Activated CD4-positive, alpha-beta T cell treated with anti-CD3 and anti-CD28 coated beads, Interleukin-2, amount 10 ng/mL, durations not matched to agents 7 days and 5 days (primary cell): ENCODE results near the gene ZNF445. TPM values are rescaled to one million over a fixed set of nuclear protein-coding genes. Genes with fewer than 3 reads are reported as not detected.

ENCODE experiments used
- CTCF ChIA-PET: fragments of 350-600 bp; sonication (Branson Sonifier 250); formaldehyde crosslinking; loops from one replicate; lab custom pipeline; 2021; ENCODE audit warnings: antibody characterized with exemption; lab: Charles Lee
- POLR2A ChIA-PET: fragments of 350-600 bp; sonication (Branson Sonifier 250); formaldehyde crosslinking; loops from one replicate; lab custom pipeline; 2021; ENCODE audit warnings: antibody characterized with exemption; lab: Charles Lee
- DNase-seq: peaks from one replicate; pipeline ENCODE4 v3.0.0-alpha.2; 2020
- H3K27ac Mint-ChIP-seq: one replicate; pipeline ENCODE4 v1.8.0; 2021; ENCODE audit warnings: mild to moderate bottlenecking, moderate library complexity, mixed read lengths
- H3K27me3 Mint-ChIP-seq: one replicate; pipeline ENCODE4 v1.8.0; 2021; ENCODE audit warnings: mixed read lengths
- H3K36me3 Mint-ChIP-seq: one replicate; pipeline ENCODE4 v1.8.0; 2021; ENCODE audit warnings: low read depth, mixed read lengths
- H3K4me1 Mint-ChIP-seq: one replicate; pipeline ENCODE4 v1.8.0; 2021; ENCODE audit warnings: mixed read lengths
- H3K4me3 Mint-ChIP-seq: one replicate; pipeline ENCODE4 v1.8.0; 2021; ENCODE audit warnings: mild to moderate bottlenecking, moderate library complexity, mixed read lengths
- H3K9me3 Mint-ChIP-seq: one replicate; pipeline ENCODE4 v1.8.0; 2021; ENCODE audit warnings: mixed read lengths
- total RNA-seq, 2 experiments: library from RNA; stranded (reverse); gene quantifications; one replicate each; pipeline ENCODE4 v1.2.3, GENCODE V29; 2021

The ZNF445 gene
- 10 to 100 TPM; 22.4 to 24.9 TPM for total RNA-seq

DNA sequence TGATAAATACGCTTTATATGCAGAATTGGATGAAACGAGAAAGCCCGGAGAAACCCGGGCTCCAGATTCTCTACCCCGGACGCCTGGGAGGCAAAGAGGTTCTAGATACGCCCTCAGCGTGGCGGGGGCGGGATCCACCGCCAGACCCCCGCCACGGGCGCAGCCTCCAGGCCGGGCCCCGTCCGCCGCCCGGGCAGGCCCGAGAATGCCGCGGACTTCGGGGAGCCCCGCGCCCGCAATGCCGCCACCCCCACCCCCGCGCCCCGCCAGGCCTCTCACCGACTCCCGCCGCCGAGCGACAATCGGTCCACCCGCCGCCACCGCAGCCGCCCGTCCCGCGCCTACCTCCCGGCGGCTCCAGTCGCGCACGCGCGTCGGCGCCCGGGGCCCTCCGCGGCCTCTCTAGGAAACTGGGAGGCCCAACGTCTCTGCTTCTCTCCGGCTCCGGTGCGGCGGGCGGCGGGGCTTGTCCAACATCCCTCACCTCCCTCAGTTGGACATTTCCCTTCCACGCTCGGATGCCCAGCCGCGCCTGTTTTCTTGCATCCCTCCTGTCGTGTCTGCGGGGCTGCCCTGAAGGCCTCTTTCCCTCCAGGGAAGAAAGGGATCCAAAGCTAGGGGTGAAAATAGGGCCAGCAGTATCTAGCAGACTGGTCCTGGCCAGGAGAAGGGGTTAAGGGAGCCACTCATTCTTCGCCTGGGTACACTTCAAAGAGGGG is at the start of gene ZNF445:
Gene ZNF445 (minus strand): TSS at position 359 of the 719 bp plus-strand sequence. CDS start 22,121 bp downstream, outside the sequence.
- no peaks in the 10 kb centered on the region for H3K9me3 Mint-ChIP-seq
- peak within 1 kb of the TSS; percentile 95 for H3K27ac Mint-ChIP-seq
- CTCF ChIA-PET, result interaction anchor here (0.9 to 1.6 kb wide), 2 partner anchors 9 to 11 kb away, joined by 3 to 4 read pairs; no protein-coding TSS in a partner anchor
- POLR2A ChIA-PET, result no interaction called here
- peak within 1 kb of the TSS; percentile 93 for H3K4me3 Mint-ChIP-seq
- H3K4me1 Mint-ChIP-seq, result peaks cover 28% of the 10 kb centered on the region
- peaks cover 5% of the 10 kb centered on the region for H3K36me3 Mint-ChIP-seq
- DNase-seq, result peak; percentile 78
- H3K27me3 Mint-ChIP-seq, result no peaks in the 10 kb centered on the region

- no peaks in the 10 kb centered on the region for H3K9me3 Mint-ChIP-seq
Measured at GRCh38 chr3:44525060-44525459, 47.6 kb upstream of the ZNF445 start.

GRCh38 chr3:44522494-44522933 is 45.0 kb upstream of the ZNF445 start:
- Mint-ChIP-seq H3K9me3 (no peaks in the 10 kb centered on the region), H3K4me3 (no peak overlapping the region), H3K4me1 (peaks cover 7% of the 10 kb centered on the region), H3K27me3 (peaks cover 27% of the 10 kb centered on the region), H3K36me3 (no peaks in the 10 kb centered on the region), H3K27ac (no peak overlapping the region)
- DNase-seq, result no peak
- ChIA-PET POLR2A (no interaction called here), CTCF (no interaction called here)

More at GRCh38 chr3:44525060-44525459, 47.6 kb upstream of the ZNF445 start:
- no peaks in the 10 kb centered on the region for H3K36me3 Mint-ChIP-seq
- H3K4me1 Mint-ChIP-seq, result no peaks in the 10 kb centered on the region
- DNase-seq, result no peak
- peaks cover 27% of the 10 kb centered on the region for H3K27me3 Mint-ChIP-seq
- ChIA-PET CTCF (no interaction called here), POLR2A (no interaction called here)
- H3K4me3 Mint-ChIP-seq, result no peak overlapping the region
- H3K27ac Mint-ChIP-seq, result no peak overlapping the region

GRCh38 chr3:44521721-44522120 is 44.3 kb upstream of the ZNF445 start:
- H3K36me3 Mint-ChIP-seq, result no peaks in the 10 kb centered on the region
- POLR2A ChIA-PET, result no interaction called here
- no peaks in the 10 kb centered on the region for H3K9me3 Mint-ChIP-seq
- H3K27ac Mint-ChIP-seq, result no peak overlapping the region
- CTCF ChIA-PET, result interaction anchor here (0.6 to 1.0 kb wide), 4 partner anchors 9 to 792 kb away, joined by 3 to 6 read pairs (median 4); no protein-coding TSS in a partner anchor
- no peak overlapping the region for H3K4me3 Mint-ChIP-seq
- no peak for DNase-seq
- peaks cover 7% of the 10 kb centered on the region for H3K4me1 Mint-ChIP-seq
- peaks cover 29% of the 10 kb centered on the region for H3K27me3 Mint-ChIP-seq

DNA sequence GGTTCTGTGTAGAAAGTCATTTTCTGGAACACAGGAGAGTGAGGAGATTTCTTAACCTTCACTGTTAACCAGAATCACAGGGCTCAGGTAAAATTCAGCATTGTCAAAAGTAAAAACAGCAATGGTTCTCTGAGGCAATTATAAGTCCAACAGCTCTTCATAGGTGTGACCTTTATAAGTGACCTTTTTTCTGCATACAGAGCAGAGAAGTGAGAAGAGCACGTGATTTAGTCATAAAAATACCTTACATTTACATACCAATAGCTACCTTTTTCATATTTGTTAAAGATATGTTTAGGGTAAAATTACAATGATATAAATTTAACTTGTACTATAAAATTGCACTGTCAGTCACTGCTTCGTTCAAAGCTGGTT is 41.3 kb upstream of the ZNF445 start:
- CTCF ChIA-PET, result interaction anchor here (0.8 kb wide), 1 partner anchor 14 kb away, joined by 3 read pairs; no protein-coding TSS in a partner anchor
- DNase-seq, result no peak
- Mint-ChIP-seq H3K4me3 (no peak overlapping the region), H3K27me3 (peaks cover 31% of the 10 kb centered on the region), H3K27ac (no peak overlapping the region), H3K9me3 (no peaks in the 10 kb centered on the region), H3K4me1 (peaks cover 7% of the 10 kb centered on the region), H3K36me3 (no peaks in the 10 kb centered on the region)
- POLR2A ChIA-PET, result interaction anchor here (0.6 kb wide), 1 partner anchor 406 kb away, joined by 4 read pairs; no protein-coding TSS in a partner anchor

GRCh38 chr3:44516230-44516629 is 38.8 kb upstream of the ZNF445 start:
- no peak overlapping the region for H3K27ac Mint-ChIP-seq
- POLR2A ChIA-PET, result no interaction called here
- no peaks in the 10 kb centered on the region for H3K36me3 Mint-ChIP-seq
- H3K27me3 Mint-ChIP-seq, result peaks cover 23% of the 10 kb centered on the region
- H3K4me3 Mint-ChIP-seq, result no peak overlapping the region
- H3K9me3 Mint-ChIP-seq, result no peaks in the 10 kb centered on the region
- CTCF ChIA-PET, result interaction anchor here (0.7 kb wide), 1 partner anchor 1305 kb away, joined by 3 read pairs; no protein-coding TSS in a partner anchor
- DNase-seq, result no peak
- H3K4me1 Mint-ChIP-seq, result peaks cover 16% of the 10 kb centered on the region

- CTCF ChIA-PET, result no interaction called here
- H3K27ac Mint-ChIP-seq, result no peak overlapping the region
- POLR2A ChIA-PET, result no interaction called here
- peaks cover 29% of the 10 kb centered on the region for H3K4me1 Mint-ChIP-seq
- H3K27me3 Mint-ChIP-seq, result peaks cover 8% of the 10 kb centered on the region
- H3K9me3 Mint-ChIP-seq, result no peaks in the 10 kb centered on the region
- peaks cover under 1% of the 10 kb centered on the region for H3K36me3 Mint-ChIP-seq
- no peak overlapping the region for H3K4me3 Mint-ChIP-seq
- no peak for DNase-seq
Measured at GRCh38 chr3:44513513-44513912, 36.0 kb upstream of the ZNF445 start.

DNA sequence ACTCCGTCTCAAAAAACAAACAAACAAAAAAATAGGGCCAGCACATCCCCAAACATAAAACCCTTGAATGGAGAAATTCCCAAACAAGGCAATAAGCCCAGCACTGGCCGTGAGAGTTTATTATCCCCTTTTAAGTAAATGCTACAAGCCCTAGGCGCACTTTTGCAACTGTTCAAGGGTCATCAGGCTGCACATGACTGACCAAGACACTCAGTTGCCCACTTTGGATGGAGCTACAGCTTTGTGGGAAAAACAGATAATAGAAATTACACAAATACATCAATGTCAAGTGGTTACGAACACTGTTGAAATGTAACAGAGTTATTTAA is 33.7 kb upstream of the ZNF445 start:
- peaks cover 1% of the 10 kb centered on the region for H3K27me3 Mint-ChIP-seq
- CTCF ChIA-PET, result interaction anchor here (0.6 to 2.0 kb wide), 5 partner anchors 17 to 436 kb away, joined by 3 to 6 read pairs (median 3); no protein-coding TSS in a partner anchor
- DNase-seq, result no peak
- H3K4me3 Mint-ChIP-seq, result peak overlapping the region; percentile 97
- peak overlapping the region; percentile 92 for H3K27ac Mint-ChIP-seq
- peaks cover 18% of the 10 kb centered on the region for H3K36me3 Mint-ChIP-seq
- POLR2A ChIA-PET, result interaction anchor here (0.7 to 0.8 kb wide), 2 partner anchors 173 to 251 kb away, joined by 3 read pairs; partner anchors contain the start of genes KIAA1143, KIF15 and TCAIM
- H3K4me1 Mint-ChIP-seq, result peaks cover 33% of the 10 kb centered on the region
- H3K9me3 Mint-ChIP-seq, result peaks cover 13% of the 10 kb centered on the region

DNA sequence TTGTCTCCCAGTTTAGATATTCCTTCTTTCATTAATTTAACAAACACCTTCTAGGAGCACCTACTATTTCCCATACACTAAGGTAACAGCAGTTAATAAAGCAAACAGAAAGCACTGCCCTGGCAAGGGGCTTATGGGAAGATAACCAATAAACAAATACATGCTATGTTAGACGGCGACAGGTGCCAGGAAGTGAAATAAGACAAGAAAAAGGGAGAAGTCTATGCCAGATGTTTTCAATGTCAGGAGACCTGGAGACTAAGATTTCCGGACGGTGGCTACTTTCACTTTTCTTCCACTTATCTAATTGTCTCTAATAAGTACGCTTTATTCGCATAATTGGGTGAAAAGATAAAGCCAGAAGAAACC is 32.5 kb upstream of the ZNF445 start:
- Mint-ChIP-seq H3K27me3 (no peaks in the 10 kb centered on the region), H3K27ac (peak overlapping the region; percentile 97), H3K4me3 (peak overlapping the region; percentile 97), H3K4me1 (peaks cover 33% of the 10 kb centered on the region), H3K9me3 (peaks cover 25% of the 10 kb centered on the region), H3K36me3 (peaks cover 29% of the 10 kb centered on the region)
- peak; percentile 17 for DNase-seq
- CTCF ChIA-PET, result interaction anchor here (0.6 to 2.0 kb wide), 2 partner anchors 15 to 18 kb away, joined by 3 to 6 read pairs; no protein-coding TSS in a partner anchor
- POLR2A ChIA-PET, result no interaction called here

DNA sequence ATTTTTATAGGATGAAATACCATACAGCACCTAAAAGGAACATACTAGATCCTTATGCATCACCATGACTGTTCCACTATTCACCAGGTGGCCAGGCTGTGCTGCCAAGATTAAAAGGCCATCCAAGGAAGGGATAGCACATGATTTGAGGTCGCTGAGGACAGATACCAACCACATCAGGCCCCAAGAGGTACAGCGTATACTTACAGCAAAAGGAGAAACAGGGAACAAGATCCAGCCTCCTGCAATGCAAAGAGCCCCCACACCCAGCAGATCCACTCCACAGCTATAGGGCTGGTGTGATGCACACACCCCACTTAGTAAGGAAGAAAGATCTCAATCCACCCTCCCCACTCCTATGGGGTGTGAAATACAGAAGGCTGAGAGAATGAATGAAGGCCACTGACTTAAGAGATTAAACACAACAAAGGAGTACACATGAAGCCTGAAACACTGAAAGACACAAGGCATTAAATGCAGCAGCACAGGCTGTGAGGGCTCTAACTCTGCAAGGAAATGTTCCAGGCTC is 32.0 kb upstream of the ZNF445 start:
- peak overlapping the region; percentile 97 for H3K4me3 Mint-ChIP-seq
- no peaks in the 10 kb centered on the region for H3K27me3 Mint-ChIP-seq
- CTCF ChIA-PET, result interaction anchor here (0.6 kb wide), 1 partner anchor 14 kb away, joined by 3 read pairs; no protein-coding TSS in a partner anchor
- H3K4me1 Mint-ChIP-seq, result peaks cover 33% of the 10 kb centered on the region
- peaks cover 25% of the 10 kb centered on the region for H3K9me3 Mint-ChIP-seq
- peak; percentile 6 for DNase-seq
- H3K27ac Mint-ChIP-seq, result peak overlapping the region; percentile 97
- peaks cover 29% of the 10 kb centered on the region for H3K36me3 Mint-ChIP-seq
- POLR2A ChIA-PET, result no interaction called here

- POLR2A ChIA-PET, result no interaction called here
- no peak overlapping the region for H3K4me3 Mint-ChIP-seq
- no peaks in the 10 kb centered on the region for H3K27me3 Mint-ChIP-seq
- CTCF ChIA-PET, result interaction anchor here (2.0 kb wide), 1 partner anchor 10 kb away, joined by 5 read pairs; no protein-coding TSS in a partner anchor
- H3K36me3 Mint-ChIP-seq, result peaks cover 46% of the 10 kb centered on the region
- H3K9me3 Mint-ChIP-seq, result peaks cover 38% of the 10 kb centered on the region
- H3K27ac Mint-ChIP-seq, result no peak overlapping the region
- H3K4me1 Mint-ChIP-seq, result peaks cover 31% of the 10 kb centered on the region
- no peak for DNase-seq
Measured at GRCh38 chr3:44506961-44507360, 29.5 kb upstream of the ZNF445 start.

- Mint-ChIP-seq H3K9me3 (peaks cover 42% of the 10 kb centered on the region), H3K36me3 (peaks cover 51% of the 10 kb centered on the region), H3K4me1 (peaks cover 27% of the 10 kb centered on the region), H3K27me3 (no peaks in the 10 kb centered on the region), H3K27ac (no peak overlapping the region), H3K4me3 (no peak overlapping the region)
- no peak for DNase-seq
- ChIA-PET POLR2A (no interaction called here), CTCF (interaction anchor here (2.0 kb wide), 1 partner anchor 9 kb away, joined by 5 read pairs; no protein-coding TSS in a partner anchor)
Measured at GRCh38 chr3:44506556-44506955, 29.1 kb upstream of the ZNF445 start.

DNA sequence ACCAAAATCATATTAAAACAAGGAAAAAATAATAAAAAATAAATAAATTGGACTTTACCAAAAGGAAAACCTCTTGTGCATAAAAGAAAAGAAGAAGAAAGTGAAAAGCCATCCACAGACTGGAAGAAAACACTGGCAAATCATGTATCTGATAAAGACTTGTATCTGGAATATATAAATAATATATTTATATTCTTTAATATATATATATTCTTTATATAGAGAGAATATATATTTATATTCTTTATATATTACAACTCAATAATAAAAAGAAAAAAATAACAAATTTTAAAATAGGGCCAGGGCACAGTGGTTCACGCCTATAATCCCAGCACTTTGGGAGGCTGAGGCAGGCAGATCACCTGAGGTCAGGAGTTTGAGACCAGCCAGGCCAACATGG is 27.1 kb upstream of the ZNF445 start:
- POLR2A ChIA-PET, result interaction anchor here (0.6 kb wide), 1 partner anchor 11 kb away, joined by 3 read pairs; no protein-coding TSS in a partner anchor
- H3K4me3 Mint-ChIP-seq, result no peak overlapping the region
- H3K9me3 Mint-ChIP-seq, result peaks cover 58% of the 10 kb centered on the region
- peaks cover 70% of the 10 kb centered on the region for H3K36me3 Mint-ChIP-seq
- no peak for DNase-seq
- CTCF ChIA-PET, result no interaction called here
- H3K27ac Mint-ChIP-seq, result no peak overlapping the region
- H3K27me3 Mint-ChIP-seq, result no peaks in the 10 kb centered on the region
- peaks cover 18% of the 10 kb centered on the region for H3K4me1 Mint-ChIP-seq
